Stimulated activated CD8-positive, alpha-beta memory T cell treated with anti-CD3 and anti-CD28 coated beads, Interleukin-12 subunit alpha, Interleukin-12 subunit beta, amount 100 ng/mL, for 24 hours (primary cell): ENCODE results near the gene MTFR1L.

ENCODE experiments used
- DNase-seq: peaks from one replicate; pipeline ENCODE4 v3.0.0-alpha.2; 2020; ENCODE audit errors: extremely low read depth

MTFR1L gene

GRCh38 chr1:25861316-25862286, 41.8 kb downstream of the MTFR1L start:
- DNase-seq = no peak

DNA sequence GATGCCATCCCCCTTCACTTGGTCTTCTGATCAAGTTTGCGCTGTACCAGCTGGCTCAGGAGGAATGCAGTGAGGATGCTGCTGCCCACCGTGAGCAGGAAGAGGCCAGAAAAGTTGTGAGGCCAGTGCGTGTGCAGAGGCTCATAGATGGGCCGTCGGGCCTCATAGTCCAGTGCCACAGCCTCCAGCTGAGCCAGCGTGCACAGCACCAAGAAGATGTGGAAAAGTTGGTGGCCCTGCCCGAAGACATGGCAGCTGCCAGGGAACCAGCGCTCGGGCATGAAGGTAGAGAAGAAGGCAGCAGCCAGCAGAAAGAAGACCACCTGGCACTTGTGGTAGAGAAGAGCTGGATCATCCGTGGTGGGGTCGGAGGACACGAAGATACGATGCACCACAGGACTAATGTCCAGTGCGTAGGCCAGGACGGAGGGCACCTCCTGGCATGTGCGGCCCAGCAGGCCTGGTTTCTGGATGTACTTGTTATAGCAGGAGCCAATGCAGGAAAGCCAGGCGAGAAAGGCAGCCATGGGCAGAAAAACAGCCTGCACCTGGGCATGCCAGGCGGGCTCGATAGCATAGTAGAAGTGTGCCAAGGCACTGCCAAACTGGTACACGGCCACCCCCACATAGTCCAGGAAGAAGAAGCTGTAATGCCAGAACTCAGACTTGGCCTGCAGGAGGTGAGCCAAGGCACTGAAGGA, 43.2 kb downstream of the MTFR1L start:
- no peak for DNase-seq

DNA sequence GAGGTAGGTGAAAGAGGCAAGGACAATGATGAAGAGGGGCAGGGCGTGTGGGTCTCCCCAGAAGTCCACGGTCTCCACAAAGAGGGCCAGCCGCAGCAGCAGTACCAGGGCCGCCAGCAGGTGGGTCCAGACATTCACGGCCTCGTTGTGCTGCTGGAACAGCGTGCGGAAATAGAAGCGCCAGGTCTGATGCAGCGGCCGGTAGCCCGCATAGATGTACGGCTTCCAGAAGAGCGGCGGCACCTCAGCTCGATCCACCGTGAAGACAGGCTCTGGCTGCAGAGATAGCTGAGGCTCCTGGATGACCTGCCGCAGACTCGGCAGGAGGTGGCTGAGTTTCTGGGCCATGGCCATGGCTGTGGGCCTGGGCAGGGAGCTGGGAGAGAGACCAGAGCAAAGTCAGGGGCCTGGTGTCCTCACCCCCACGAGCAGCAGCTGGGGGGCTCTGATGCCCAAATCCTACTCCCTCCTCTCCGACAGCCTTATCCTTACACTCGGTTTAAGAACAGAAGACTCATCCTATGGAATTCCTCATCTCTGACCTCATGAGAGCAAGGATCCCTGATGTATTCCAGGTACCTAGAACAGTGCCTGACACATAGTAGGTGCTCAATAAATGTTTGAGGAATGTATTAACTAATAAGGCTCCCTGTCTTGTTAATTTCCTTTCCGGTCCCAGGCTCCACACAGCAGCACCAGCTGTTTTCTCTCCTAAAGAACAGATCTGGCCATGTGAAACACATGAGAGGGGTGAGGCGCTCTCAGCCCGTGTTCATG, 43.9 kb downstream of the MTFR1L start:
- DNase-seq = no peak

GRCh38 chr1:25864434-25864833, 44.7 kb downstream of the MTFR1L start:
- no peak for DNase-seq

DNA sequence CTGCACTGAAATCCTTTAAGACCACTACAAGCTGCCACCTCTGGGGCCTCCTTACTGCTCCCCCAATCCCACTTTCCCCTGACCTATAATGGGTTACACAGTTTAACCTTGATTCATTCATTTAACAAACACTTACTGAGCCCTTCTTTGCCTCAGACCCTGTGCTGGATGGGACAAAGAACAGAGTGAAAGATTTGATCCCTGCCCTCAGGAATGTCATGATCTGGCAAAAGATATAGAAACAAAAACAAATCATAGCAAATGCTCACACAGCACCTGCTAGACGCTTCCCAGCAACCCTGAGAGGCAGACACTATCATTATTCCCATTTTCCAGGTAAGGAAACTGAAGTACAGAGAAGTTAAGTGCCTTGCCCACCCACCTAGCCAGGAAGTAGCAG, 46.5 kb downstream of the MTFR1L start:
- DNase-seq = no peak

DNA sequence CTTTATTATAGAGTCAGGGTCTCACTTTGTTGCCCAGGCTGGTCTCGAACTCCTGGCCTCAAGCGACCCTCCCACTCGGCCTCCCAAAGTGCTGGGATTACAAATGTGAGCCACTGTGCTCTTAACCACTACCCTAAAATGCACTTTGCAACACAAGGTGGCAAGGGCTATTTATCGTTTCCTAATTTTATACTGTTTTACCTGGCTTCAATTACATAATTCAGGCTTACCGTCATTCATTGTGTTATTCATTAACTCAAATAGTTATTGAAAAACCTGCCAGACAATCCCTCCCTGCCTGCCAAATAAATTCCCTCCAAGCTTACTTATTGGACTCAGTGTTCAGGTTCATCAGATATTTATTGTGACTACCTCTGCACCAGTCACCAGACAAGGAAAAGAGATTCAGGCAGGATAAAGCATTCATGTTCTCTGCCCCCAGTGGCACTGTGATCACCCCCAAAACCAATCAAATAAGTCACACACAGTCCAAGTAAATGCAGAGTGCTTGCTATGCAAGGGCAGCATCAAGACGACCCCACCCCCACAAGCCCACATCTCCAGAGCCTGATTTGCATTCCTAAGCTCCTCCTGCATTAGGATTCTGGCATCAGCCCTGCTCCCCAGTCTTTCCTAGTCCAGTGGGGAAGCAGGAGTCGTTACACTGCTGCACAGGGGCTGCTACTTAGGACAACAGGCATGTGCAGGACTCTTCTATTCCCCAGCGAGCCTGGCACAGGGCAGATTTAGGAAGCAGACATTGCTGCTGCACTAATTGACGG, 47.6 kb downstream of the MTFR1L start:
- DNase-seq = no peak

GRCh38 chr1:25869909-25870606, 50.3 kb downstream of the MTFR1L start:
- DNase-seq = no peak

DNA sequence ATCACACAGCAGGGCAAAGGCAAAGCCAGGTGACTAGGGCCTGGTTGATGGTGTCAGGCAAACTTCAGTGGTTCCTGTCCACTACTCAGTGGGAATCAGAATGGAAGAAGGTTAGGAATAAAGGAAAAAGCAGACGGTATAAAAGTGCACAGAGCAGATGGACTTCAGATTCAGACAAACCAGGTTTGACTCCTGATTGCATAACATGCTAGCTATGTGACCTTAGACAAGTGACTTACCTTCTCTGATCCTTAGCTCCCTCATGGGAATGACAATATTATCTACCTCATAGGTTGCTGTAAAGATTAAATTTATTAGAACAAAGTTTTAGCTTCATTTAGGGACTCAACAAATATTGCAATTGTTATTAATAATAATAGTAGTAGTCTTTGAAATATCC, 50.9 kb downstream of the MTFR1L start:
- no peak for DNase-seq

GRCh38 chr1:25871086-25871703, 51.4 kb downstream of the MTFR1L start:
- no peak for DNase-seq

DNA sequence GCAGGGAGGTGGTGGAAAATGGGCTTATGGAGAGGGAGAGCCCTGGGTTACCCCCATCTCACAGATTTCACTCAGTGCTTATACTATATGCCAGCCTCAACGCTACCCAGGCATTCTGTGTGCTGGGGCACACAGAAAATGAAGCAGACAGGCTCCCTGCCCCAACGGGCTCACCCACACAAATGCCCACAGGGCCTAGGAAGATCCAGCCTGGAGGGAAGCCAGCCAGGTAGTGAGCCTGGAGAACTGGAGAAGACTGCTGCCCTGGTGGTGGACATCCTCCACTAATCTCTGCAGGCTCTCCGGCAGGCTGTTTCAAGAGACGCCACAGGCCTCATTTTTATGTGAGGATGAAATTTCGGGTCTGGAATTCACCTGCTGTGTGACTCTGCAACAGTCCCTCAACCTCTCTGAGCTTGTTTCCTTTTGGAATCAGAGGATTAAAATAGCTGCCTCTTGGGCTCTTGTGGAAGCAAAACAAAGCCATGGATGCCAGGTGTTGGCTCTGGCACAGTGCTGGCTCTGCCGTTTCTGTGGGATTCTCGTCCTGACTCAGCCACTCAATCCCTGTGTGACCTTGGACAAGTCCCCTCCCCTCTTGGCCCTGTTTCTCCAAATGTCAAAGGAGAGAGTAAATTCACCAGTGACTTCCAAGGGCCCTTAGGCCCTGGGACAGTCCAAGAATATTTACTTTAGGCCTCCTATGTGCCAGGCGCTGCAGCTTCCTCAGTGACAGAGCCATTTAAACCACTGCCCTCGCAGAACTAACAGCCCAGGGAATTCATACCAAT, 52.1 kb downstream of the MTFR1L start:
- no peak for DNase-seq

DNA sequence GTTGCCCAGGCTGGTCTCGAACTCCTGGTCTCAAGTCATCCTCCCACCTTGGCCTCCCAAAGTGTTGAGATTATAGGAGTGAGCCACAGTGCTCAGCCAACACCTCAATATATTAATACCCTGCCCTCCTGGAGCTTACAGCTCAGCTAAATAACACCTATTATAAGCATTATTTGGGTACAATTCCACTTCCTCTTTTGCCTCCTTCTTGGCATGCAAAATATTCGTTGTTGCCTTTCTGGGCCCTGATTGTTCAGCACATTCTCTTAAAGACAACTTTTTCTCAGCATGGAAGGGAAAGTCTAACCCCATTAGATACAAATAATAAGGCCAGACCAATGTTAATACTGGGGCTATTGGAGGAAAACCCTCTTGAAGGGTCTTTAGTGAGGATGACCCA, 53.0 kb downstream of the MTFR1L start:
- no peak for DNase-seq

DNA sequence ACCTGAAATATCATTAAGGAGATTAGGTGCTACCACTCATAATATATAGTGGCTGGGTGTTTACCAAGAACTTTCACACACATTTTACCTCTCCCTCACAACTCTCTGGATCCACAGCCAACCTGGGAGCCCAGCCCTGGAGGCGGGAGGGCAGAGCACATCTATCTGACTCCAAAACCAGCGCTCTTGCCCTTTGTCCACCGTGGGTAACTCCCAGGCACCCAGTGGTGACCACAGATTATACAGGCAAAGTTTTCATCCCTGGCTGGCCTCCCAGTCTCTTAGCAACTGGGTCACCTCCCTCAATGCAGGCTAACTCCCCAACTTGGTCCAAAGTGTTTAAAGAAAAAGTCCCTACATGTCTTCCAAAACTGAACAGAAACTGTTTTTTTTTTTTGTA, 53.4 kb downstream of the MTFR1L start:
- no peak for DNase-seq

GRCh38 chr1:25874209-25874608, 54.5 kb downstream of the MTFR1L start:
- DNase-seq = no peak

DNA sequence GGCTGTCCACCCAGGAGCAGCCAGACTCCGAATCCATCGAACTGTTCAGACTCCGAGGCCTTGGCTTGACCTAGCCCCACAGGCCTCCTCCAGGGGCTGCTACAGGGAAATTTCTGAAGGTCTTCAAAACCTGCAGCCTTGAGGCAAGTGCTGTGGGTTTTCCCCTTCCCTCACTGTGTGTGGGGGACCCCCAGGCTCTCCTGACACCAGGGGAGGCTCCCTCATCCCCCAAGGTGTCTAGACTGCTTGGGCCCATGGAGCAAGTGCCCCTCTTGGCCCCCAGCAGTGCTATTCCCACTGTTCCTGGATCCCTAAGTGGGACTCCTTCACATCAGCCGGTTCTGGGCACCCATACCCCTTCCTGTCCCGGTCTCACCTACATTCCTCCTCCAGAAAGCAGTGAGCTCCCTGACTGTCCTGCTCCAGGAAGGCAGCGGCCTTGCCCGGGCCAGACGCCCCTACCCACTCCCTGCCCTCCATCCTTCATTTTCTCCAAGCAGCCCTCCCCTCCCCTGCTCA, 54.9 kb downstream of the MTFR1L start:
- DNase-seq = no peak

GRCh38 chr1:25875154-25875855, 55.6 kb downstream of the MTFR1L start, which contains the start of gene PAQR7:
Gene PAQR7 (minus strand): TSS chr1:25875708. CDS start chr1:25863839, 11,869 bp downstream.
- DNase-seq = peak; percentile 27

- DNase-seq = no peak
Observed at GRCh38 chr1:25875856-25876692, 56.3 kb downstream of the MTFR1L start.

DNA sequence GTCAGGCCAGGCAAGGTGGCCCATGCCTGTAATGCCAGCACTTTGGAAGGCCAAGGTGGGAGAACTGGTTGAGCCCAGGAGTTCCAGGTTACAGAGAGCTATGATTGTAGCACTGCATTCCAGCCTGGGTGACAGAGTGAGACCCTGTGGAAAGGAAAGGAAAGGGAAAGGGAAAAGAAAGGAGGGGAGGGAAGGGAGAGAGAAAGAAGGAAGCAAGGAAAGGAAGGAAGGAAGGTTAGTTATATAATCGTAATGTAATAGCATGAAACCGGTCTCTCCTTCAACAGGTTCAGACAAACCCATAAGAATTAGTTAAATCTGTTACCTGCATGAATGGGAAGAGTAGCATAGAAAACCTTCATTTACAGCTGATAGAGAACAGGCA, 56.9 kb downstream of the MTFR1L start:
- no peak for DNase-seq

DNA sequence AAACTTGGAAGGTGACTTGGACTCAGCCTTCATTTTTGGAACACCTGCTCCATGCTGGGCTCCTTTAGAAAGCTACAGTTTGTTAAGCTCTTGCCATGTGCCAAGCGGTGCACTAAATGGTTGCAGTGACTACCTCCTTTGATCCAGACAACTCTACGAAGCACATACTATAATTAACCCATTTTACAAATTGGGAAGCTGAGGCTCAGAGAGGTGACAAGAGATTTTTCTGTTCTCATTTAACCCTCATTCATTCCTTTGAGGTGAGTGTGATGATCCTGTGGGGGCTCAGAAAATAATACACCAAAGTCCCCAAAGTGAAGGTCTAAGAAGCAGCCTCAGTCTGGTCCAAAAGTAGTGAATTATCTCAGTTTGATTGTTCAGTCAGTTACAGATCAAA, 57.4 kb downstream of the MTFR1L start:
- DNase-seq = no peak
